ENCODE data around the gene GLG1.
"Not testable (repeated sequence)": the region's sequence is repeated elsewhere in the genome, so short reads cannot be mapped to it uniquely, and the experiment has no call there.

Gene GLG1

DNA sequence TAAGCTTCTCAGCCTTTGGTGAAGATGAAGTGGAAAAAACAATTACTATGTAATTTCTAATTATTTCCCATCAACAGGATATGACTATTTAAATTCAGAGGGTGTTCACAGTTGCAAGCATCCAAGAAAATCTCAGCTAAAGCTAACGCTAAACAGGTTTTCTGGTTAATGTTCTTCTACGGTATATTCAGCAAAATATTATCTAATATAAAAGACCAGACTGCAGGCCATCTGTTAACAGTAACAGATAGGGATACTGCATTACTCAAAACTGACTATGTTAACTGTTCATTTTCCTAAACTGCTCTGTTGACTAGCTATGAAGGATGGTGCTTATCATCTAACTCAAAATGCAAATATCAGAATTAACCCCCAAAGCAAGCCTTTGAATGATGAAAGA, 32.8 kb downstream of the GLG1 start:
- DNase-seq = no peak

GRCh38 chr16:74573622-74574021, 33.3 kb downstream of the GLG1 start:
- DNase-seq = no peak

GRCh38 chr16:74570412-74571301, 36.3 kb downstream of the GLG1 start:
- DNase-seq = no peak

GRCh38 chr16:74568961-74569631, 37.8 kb downstream of the GLG1 start:
- no peak for DNase-seq

GRCh38 chr16:74567901-74568300, 39.0 kb downstream of the GLG1 start:
- no peak for DNase-seq

GRCh38 chr16:74565378-74565777, 41.5 kb downstream of the GLG1 start:
- peak in 1 of 3 donors; percentile 52 for DNase-seq

- DNase-seq = no peak
These were observed 42.4 kb downstream of the GLG1 start for GRCh38 chr16:74564451-74564984.

GRCh38 chr16:74563828-74564263, 43.1 kb downstream of the GLG1 start:
- peak; percentile 88 to 93 (median 92) for DNase-seq

GRCh38 chr16:74562117-74562516, 44.8 kb downstream of the GLG1 start:
- DNase-seq = peak in 2 of 3 donors; percentile 26 to 36

DNA sequence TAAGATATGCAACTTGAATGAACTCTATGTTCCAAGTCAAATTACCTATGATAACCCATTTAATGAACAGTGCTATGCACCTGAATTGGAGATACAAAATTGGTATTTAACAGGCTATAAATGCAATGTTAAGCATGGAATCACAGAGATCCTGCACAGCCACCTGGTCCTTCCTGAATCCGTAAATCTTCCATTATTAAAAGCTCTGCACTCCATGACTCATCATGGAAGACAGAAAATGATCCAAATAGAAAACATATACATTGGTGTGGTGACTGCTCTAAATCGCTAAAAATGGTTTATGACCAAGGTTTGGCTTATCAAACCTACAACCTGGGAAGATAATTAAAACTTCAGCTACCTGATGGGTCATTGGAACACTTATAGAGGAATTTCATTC, 45.3 kb downstream of the GLG1 start:
- DNase-seq = no peak

DNA sequence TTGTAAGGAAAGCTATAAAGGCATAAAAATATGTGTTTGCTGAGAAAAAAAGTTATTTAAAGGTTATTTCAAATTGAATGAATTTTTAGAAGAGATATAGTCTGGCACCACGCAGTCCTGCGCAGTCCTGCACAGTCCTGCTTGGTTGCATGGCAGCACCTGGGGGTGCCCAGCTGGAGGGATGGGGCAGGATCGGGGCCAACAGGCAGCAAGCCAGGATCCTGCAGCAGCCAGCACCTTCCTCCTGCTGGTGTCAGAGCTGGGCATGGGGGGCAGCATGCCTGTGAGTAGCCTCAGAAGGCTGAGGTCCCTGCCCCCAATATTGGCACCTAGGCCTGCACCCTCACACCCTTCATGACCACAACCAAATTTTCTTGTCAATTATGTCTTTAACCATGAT, 46.0 kb downstream of the GLG1 start:
- no peak for DNase-seq

- DNase-seq = no peak
These were observed 48.0 kb downstream of the GLG1 start for GRCh38 chr16:74558873-74559272.

DNA sequence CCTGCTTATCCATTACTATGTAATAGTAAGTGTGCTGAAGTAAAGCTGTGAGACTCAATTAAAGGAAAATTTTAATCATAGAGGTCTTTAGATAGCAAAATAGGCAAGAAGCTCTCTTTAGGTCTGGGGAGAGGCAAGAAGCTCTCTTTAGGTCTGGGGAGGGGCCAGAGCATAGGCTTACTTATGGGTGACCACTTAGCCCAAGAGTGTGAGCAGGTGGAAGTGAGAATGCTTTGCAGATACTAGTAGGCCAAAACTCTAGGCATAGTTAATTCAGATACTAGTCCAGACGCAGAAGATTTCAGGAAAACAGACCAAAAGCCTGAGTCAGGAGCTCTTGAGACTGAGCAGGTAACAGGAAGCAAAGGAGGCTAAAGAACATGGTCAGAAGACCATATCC, 49.6 kb downstream of the GLG1 start:
- DNase-seq = no peak

- DNase-seq = no peak
These were observed 50.5 kb downstream of the GLG1 start for GRCh38 chr16:74556375-74556922.

GRCh38 chr16:74552357-74552756, 54.6 kb downstream of the GLG1 start:
- peak in 1 of 3 donors; percentile 26 for DNase-seq

DNA sequence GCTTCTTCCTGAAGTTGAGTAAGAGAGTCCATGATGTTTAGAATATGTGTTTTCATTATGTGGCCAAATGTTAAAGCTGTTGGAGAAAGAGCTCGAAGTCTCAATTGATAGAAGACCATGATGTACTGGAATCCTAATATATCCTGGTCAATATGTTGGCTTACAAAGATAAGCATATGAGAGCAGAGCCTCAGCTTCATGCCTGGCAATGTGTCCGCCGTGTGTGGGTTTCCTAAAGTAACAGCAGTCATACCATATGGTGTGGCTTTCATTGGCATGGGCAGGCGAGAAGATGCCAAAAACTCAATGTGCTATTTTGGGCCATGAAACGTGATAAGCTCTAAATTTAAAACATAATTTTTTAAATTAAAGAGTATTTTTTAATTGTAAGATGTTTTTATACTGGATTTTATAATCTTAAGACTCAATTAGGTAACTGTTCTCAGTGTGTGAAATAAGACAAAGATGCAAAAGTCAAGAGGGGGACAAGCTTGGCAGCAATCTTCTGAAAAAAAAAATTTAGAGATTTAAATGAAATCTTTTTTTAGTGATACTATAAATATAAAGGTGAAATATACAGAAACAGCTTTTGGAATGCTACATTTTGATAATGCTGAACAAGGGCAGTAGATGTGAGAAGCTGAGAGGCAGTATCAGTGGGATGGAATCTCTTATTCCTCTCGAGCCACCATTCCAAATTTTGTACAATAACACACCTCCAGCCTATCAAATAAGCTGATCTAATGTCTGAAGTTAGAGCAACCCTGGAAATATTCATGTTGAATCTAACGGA, 56.5 kb downstream of the GLG1 start:
- not testable (repeated sequence) for DNase-seq

DNA sequence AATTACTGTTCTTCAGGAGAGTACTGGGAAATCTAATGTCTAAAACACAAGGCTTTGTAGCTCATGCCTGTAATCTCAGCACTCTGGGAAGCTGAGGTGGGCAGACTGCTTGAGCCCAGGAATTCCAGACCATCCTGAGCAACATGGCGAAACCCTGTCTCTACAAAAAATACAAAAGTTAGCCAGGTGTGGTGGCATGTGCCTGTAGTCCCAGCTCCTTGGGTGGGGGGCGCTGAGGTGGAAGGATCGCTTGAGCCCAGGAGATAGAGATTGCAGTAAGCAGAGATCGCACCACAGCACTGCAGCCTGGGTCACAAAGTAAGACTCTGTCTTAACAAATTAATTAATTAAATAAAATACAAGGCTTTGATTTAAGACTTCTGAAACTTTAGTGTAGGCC, 60.8 kb downstream of the GLG1 start:
- not testable (repeated sequence) for DNase-seq

DNA sequence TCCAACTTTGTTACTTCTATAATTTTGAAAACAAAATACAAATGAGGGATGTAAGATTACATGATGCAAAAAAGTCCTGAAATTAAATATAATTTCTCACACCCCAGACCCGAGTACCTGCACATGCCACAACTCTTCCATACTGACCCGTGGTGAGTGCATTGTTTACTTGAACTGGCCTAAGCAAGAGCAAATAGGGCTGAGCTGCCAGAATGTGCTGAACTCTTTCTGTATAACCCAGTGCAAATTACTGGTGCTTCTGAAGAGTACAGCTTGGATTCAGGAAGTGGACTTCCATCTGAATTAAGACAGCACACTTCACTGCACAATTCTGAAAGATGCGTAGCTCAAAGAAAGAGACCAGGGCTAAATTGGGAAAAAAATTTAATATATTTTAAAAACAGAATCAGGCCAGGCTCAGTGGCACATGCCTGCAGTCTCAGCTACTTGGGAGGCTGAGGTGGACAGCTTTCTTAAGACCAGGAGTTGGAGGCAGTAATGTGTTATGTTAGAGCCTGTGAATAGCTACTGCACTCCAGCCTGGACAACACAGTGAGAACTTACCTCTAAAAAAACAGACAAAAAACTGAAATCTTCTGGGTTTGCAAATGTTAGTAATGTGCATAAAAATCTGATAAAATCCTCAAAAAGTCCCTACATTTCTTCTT, 63.9 kb downstream of the GLG1 start:
- not testable (repeated sequence) for DNase-seq

DNA sequence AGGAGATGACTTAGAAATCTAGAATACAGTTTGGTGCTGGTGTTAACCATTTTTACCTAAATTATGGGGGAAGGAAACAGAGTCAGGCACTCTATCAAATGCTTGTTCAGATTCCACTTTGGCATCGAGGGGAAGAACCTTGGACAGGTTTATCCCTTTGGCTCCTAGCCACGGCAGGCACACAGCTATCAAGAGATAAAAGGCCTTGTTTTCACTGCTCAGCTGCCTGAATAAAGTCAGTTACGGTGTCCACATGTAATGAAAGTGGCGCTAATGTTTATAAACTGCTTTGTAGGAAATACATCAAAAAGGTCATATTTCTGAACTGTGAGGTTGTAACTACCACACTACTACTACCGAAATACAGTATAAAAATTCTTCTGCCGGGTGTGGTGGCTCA, 66.3 kb downstream of the GLG1 start:
- not testable (repeated sequence) for DNase-seq

- DNase-seq = not testable (repeated sequence)
These were observed 68.1 kb downstream of the GLG1 start for GRCh38 chr16:74538801-74539200.

DNA sequence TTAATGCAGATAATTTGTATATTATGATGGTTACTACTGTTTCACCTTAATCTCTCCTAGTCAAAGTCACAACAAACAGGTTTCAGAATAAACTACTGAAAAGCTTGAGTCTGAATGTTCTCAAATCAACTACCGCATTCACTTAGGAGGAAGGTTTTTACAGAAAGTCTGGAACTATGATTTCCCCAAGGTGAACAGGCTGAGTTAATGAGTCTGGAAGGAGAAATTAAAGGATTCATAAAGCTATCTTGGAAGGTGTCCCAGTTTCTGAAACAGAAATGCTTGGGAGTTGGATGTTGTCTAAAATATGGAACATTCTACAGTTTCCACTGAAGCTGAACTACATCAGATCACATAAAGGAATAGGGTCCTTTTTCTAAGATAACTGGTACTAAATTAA, 69.2 kb downstream of the GLG1 start:
- DNase-seq = not testable (repeated sequence)

- not testable (repeated sequence) for DNase-seq
These were observed 72.3 kb downstream of the GLG1 start for GRCh38 chr16:74534650-74535049.

Data from suppressor macrophage treated with lipopolysaccharide for 1 hour (primary cell).